DND-41 (cell line): ENCODE results near the gene EEF1AKMT2.

Source experiments
- ATAC-seq: fragments of 200-7000 bp; cut with Tn5 transposase; 3 replicates; pipeline ENCODE4 v1.9.1; 2021; ENCODE audit warnings: low read depth; ENCODE audit not compliant: insufficient read depth
- DNase-seq: peaks from one replicate; pipeline ENCODE4 v3.0.0-alpha.2; 2020
- H2AFZ ChIP-seq: 2 replicates; pipeline ENCODE4 v1.6.0; 2012; ENCODE audit warnings: low read depth, low read length
- H3K27ac ChIP-seq: 2 replicates; pipeline ENCODE4 v1.5.1; 2012; ENCODE audit warnings: low read length, inconsistent platforms
- H3K27me3 ChIP-seq: fragments of 200-600 bp; sonication (generic); 2 replicates; pipeline ENCODE4 v1.6.0; 2012; ENCODE audit warnings: low read length, mild to moderate bottlenecking, inconsistent platforms; ENCODE audit not compliant: insufficient read depth, poor library complexity
- H3K36me3 ChIP-seq: 2 replicates; pipeline ENCODE4 v1.5.1; 2012; ENCODE audit warnings: low read length, inconsistent platforms; ENCODE audit not compliant: insufficient read depth
- H3K4me1 ChIP-seq: 2 replicates; pipeline ENCODE4 v1.5.1; 2012; ENCODE audit warnings: mild to moderate bottlenecking, low read length; ENCODE audit not compliant: insufficient read depth
- H3K4me2 ChIP-seq: 2 replicates; pipeline ENCODE4 v1.6.0; 2012; ENCODE audit warnings: mild to moderate bottlenecking, moderate library complexity, low read length, inconsistent platforms; ENCODE audit not compliant: insufficient read depth
- H3K4me3 ChIP-seq, 2 experiments: fragments of 200-600 bp in 1 of 2; shearing (Covaris generic) in 1 of 2; 2 replicates each; pipeline ENCODE4 v1.5.1; 2012 to 2016; ENCODE audit warnings: inconsistent platforms in 2 of 2, low read length in 2 of 2, mild to moderate bottlenecking in 2 of 2, low read depth in 1 of 2, moderate library complexity in 1 of 2
- H3K79me2 ChIP-seq: 2 replicates; pipeline ENCODE4 v1.6.0; 2012; ENCODE audit warnings: low read length, inconsistent platforms; ENCODE audit not compliant: insufficient read depth
- H3K9ac ChIP-seq: 2 replicates; pipeline ENCODE4 v1.6.0; 2012; ENCODE audit warnings: low read depth, mild to moderate bottlenecking, inconsistent platforms, low read length, moderate library complexity
- H3K9me3 ChIP-seq: 2 replicates; pipeline ENCODE4 v1.5.1; 2012; ENCODE audit warnings: low read length, moderate library complexity, mild to moderate bottlenecking, inconsistent platforms; ENCODE audit not compliant: insufficient read depth, severe bottlenecking
- H4K20me1 ChIP-seq: 2 replicates; pipeline ENCODE4 v1.6.0; 2012; ENCODE audit warnings: low read length; ENCODE audit not compliant: insufficient read depth
- CTCF ChIP-seq: IDR thresholded peaks from 2 replicates; pipeline ENCODE4 v1.5.1; 2012; ENCODE audit warnings: borderline replicate concordance, low read length, moderate library complexity, mild to moderate bottlenecking; ENCODE audit not compliant: poor library complexity, severe bottlenecking; ENCODE audit errors: extremely low read depth
- EZH2 ChIP-seq: IDR thresholded peaks from 3 replicates; pipeline ENCODE4 v1.6.1; 2012; ENCODE audit warnings: borderline replicate concordance, low read depth, mild to moderate bottlenecking, moderate library complexity, low read length, inconsistent platforms; ENCODE audit not compliant: severe bottlenecking

Gene EEF1AKMT2

DNA sequence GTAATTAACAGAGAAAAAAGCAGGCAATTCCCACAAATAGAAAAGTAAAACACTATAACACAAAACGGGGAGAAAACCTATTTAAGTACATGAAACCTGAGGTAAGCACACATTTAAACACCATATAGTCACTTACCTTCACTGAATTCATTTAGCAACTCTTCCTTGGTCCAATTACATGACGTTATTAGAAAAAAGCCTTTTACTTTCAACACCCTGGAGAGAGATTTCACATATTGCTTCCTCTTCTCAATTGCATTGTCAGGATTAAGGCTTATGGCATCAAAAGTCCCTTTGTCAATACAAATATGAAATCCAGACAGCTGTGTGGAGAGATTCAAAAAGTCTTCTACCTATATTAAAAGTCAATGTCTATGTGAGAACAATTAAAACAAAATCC is 26.4 kb downstream of the EEF1AKMT2 start:
- Histone ChIP-seq H3K79me2 (no peaks in the 10 kb centered on the region), H3K4me2 (no peak overlapping the region), H3K9me3 (no peaks in the 10 kb centered on the region), H3K4me1 (no peaks in the 10 kb centered on the region), H2AFZ (no peak overlapping the region), H3K27me3 (no peaks in the 10 kb centered on the region), H3K4me3 (no peak overlapping the region), H3K27ac (no peak overlapping the region), H3K36me3 (peaks cover 56% of the 10 kb centered on the region), H3K9ac (no peak overlapping the region), H4K20me1 (no peaks in the 10 kb centered on the region)
- TF ChIP-seq EZH2 (no peak), CTCF (no peak)
- DNase-seq (no peak), ATAC-seq (no peak)

GRCh38 chr10:124763267-124763666 is 28.4 kb downstream of the EEF1AKMT2 start:
- no peak for TF ChIP-seq EZH2
- no peak for TF ChIP-seq CTCF
- Histone ChIP-seq H2AFZ (no peak overlapping the region), H3K36me3 (peaks cover 69% of the 10 kb centered on the region), H3K79me2 (no peaks in the 10 kb centered on the region), H3K4me1 (no peaks in the 10 kb centered on the region), H4K20me1 (no peaks in the 10 kb centered on the region), H3K9ac (no peak overlapping the region), H3K27me3 (no peaks in the 10 kb centered on the region), H3K9me3 (no peaks in the 10 kb centered on the region), H3K27ac (no peak overlapping the region), H3K4me2 (no peak overlapping the region), H3K4me3 (no peak overlapping the region)
- DNase-seq (no peak), ATAC-seq (no peak)

- Histone ChIP-seq H3K9ac (no peak overlapping the region), H4K20me1 (no peaks in the 10 kb centered on the region), H3K79me2 (no peaks in the 10 kb centered on the region), H3K27ac (no peak overlapping the region), H3K9me3 (no peaks in the 10 kb centered on the region), H3K4me2 (no peak overlapping the region), H3K36me3 (peaks cover 74% of the 10 kb centered on the region), H3K4me3 (no peak overlapping the region), H2AFZ (no peak overlapping the region), H3K27me3 (no peaks in the 10 kb centered on the region), H3K4me1 (no peaks in the 10 kb centered on the region)
- no peak for TF ChIP-seq EZH2
- no peak for TF ChIP-seq CTCF
- DNase-seq (no peak), ATAC-seq (no peak)
These were observed 29.4 kb downstream of the EEF1AKMT2 start for GRCh38 chr10:124762281-124762680.
